H1 (cell line): Measurements from ENCODE around the gene TTC36. TPM values are rescaled to one million over a fixed set of nuclear protein-coding genes. Genes with fewer than 3 reads are reported as not detected.
"Not testable (repeated sequence)": the region's sequence is repeated elsewhere in the genome, so short reads cannot be mapped to it uniquely, and the experiment has no call there.

Experiments used
- CTCF ChIA-PET: fragments of 300-600 bp; sonication (Branson Sonifier 250); formaldehyde crosslinking; loops from one replicate; lab custom pipeline; 2021; ENCODE audit not compliant: partially characterized antibody; lab: Charles Lee
- POLR2A ChIA-PET: fragments of 300-600 bp; sonication (Branson Sonifier 250); formaldehyde crosslinking; loops from one replicate; lab custom pipeline; 2021; ENCODE audit warnings: inconsistent platforms; ENCODE audit not compliant: partially characterized antibody; lab: Charles Lee
- DNase-seq, 2 experiments: peaks; one replicate each; pipeline versions ENCODE4 v3.0.0 to v3.0.0-alpha.2; 2010 to 2022; ENCODE audit warnings: low spot score in 2 of 2, low read depth in 1 of 2, mixed read lengths in 1 of 2
- FAIRE-seq: peaks from 2 replicates; lab custom pipeline; 2011; peaks lifted over from hg19 to GRCh38; lab: Jason Lieb, UNC
- H2AFZ ChIP-seq: 2 replicates; pipeline ENCODE4 v1.8.1; 2012; ENCODE audit warnings: low read length, inconsistent platforms
- H2AK5ac ChIP-seq: 2 replicates; pipeline ENCODE4 v1.6.1; 2013; ENCODE audit warnings: low read depth, low read length
- H2BK120ac ChIP-seq: replicated peaks from 2 replicates; pipeline ENCODE3; 2013; ENCODE audit warnings: low read depth, low read length, inconsistent platforms
- H2BK12ac ChIP-seq: 2 replicates; pipeline ENCODE4 v1.6.1; 2013; ENCODE audit warnings: low read depth, low read length
- H2BK15ac ChIP-seq: 2 replicates; pipeline ENCODE4 v1.6.1; 2013; ENCODE audit warnings: low read length
- H2BK20ac ChIP-seq: 2 replicates; pipeline ENCODE4 v1.6.1; 2013; ENCODE audit warnings: low read length
- H2BK5ac ChIP-seq: 2 replicates; pipeline ENCODE4 v1.6.1; 2013; ENCODE audit warnings: low read depth, low read length
- H3K14ac ChIP-seq: 2 replicates; pipeline ENCODE4 v1.6.1; 2013; ENCODE audit warnings: inconsistent platforms; ENCODE audit not compliant: insufficient read length
- H3K18ac ChIP-seq: 2 replicates; pipeline ENCODE4 v1.6.1; 2013; ENCODE audit warnings: low read length; ENCODE audit errors: extremely low read depth
- H3K23ac ChIP-seq: 2 replicates; pipeline ENCODE4 v1.6.1; 2013; ENCODE audit warnings: inconsistent platforms; ENCODE audit not compliant: insufficient read length
- H3K23me2 ChIP-seq: 2 replicates; pipeline ENCODE4 v1.6.1; 2013; ENCODE audit warnings: low read depth, low read length
- H3K27ac ChIP-seq: 2 replicates; pipeline ENCODE4 v1.6.1; 2011; ENCODE audit warnings: low read depth, low read length, inconsistent platforms
- H3K27me3 ChIP-seq, 4 experiments: replicated peaks in 1 of 4; 1 replicate in 1 of 4; 2 replicates in 3 of 4; pipeline versions ENCODE4 v1.6.1 to v1.8.1; 2011 to 2013; ENCODE audit warnings: low read length in 3 of 4, mild to moderate bottlenecking in 3 of 4, inconsistent platforms in 2 of 4, mixed read lengths in 2 of 4, moderate library complexity in 1 of 4; ENCODE audit not compliant: control insufficient read depth in 3 of 4, insufficient read depth in 3 of 4; ENCODE audit errors: extremely low read depth in 1 of 4
- H3K36me3 ChIP-seq, 4 experiments: 2 replicates each; pipeline versions ENCODE4 v1.6.1 to v1.8.1; 2011 to 2013; ENCODE audit warnings: mild to moderate bottlenecking in 4 of 4, low read length in 3 of 4, moderate library complexity in 2 of 4, control low read depth in 1 of 4, inconsistent platforms in 1 of 4; ENCODE audit not compliant: insufficient read depth in 4 of 4, control insufficient read depth in 2 of 4
- H3K4ac ChIP-seq: replicated peaks from 2 replicates; pipeline ENCODE3; 2013; ENCODE audit warnings: low read length, low read depth, mixed read lengths, inconsistent platforms; ENCODE audit not compliant: insufficient read length
- H3K4me1 ChIP-seq, 4 experiments: replicated peaks in 1 of 4; 1 replicate in 1 of 4; 2 replicates in 3 of 4; pipeline versions ENCODE4 v1.6.1 to v1.8.1; 2011 to 2013; ENCODE audit warnings: low read length in 3 of 4, inconsistent platforms in 2 of 4, mixed read lengths in 1 of 4; ENCODE audit not compliant: insufficient read depth in 4 of 4, control insufficient read depth in 3 of 4
- H3K4me2 ChIP-seq, 2 experiments: 2 replicates each; pipeline versions ENCODE4 v1.6.1 to v1.8.1; 2011 to 2013; ENCODE audit warnings: low read depth in 2 of 2, low read length in 2 of 2, control low read depth in 1 of 2, inconsistent platforms in 1 of 2, mild to moderate bottlenecking in 1 of 2; ENCODE audit not compliant: insufficient read depth in 1 of 2
- H3K4me3 ChIP-seq, 4 experiments: fragments of 200-600, 300-600 bp in 1 of 4; sonication (generic), shearing (Covaris generic), sonication (Bioruptor Twin) in 1 of 4; 2 replicates each; pipeline versions ENCODE4 v1.5.1 to v1.8.1; 2011 to 2016; ENCODE audit warnings: low read length in 4 of 4, low read depth in 3 of 4, control low read depth in 2 of 4, inconsistent platforms in 2 of 4, mild to moderate bottlenecking in 2 of 4, mixed read lengths in 1 of 4, moderate library complexity in 1 of 4; ENCODE audit not compliant: insufficient read depth in 2 of 4; ENCODE audit errors: extremely low read depth in 1 of 4
- H3K56ac ChIP-seq: replicated peaks from 2 replicates; pipeline ENCODE3; 2013; ENCODE audit warnings: low read depth, mild to moderate bottlenecking, mixed read lengths, low read length, inconsistent platforms; ENCODE audit not compliant: insufficient read length
- H3K79me1 ChIP-seq: 2 replicates; pipeline ENCODE4 v1.6.1; 2013; ENCODE audit warnings: low read depth, low read length, control low read depth
- H3K79me2 ChIP-seq, 2 experiments: 2 replicates each; pipeline versions ENCODE4 v1.6.1 to v1.8.1; 2012 to 2013; ENCODE audit warnings: low read length in 2 of 2, mild to moderate bottlenecking in 2 of 2, inconsistent platforms in 1 of 2; ENCODE audit not compliant: insufficient read depth in 2 of 2, control insufficient read depth in 1 of 2
- H3K9ac ChIP-seq, 4 experiments: replicated peaks in 1 of 4; 1 replicate in 1 of 4; 2 replicates in 3 of 4; pipeline versions ENCODE4 v1.6.1 to v1.8.1; 2011 to 2013; ENCODE audit warnings: low read depth in 3 of 4, low read length in 3 of 4, control low read depth in 2 of 4, mild to moderate bottlenecking in 2 of 4, moderate library complexity in 2 of 4, inconsistent platforms in 1 of 4; ENCODE audit errors: extremely low read depth in 1 of 4
- H3K9me3 ChIP-seq, 2 experiments: 2 replicates each; pipeline versions ENCODE4 v1.6.1 to v1.8.1; 2012 to 2013; ENCODE audit warnings: mild to moderate bottlenecking in 2 of 2, moderate library complexity in 2 of 2, control low read depth in 1 of 2, inconsistent platforms in 1 of 2, low read depth in 1 of 2, low read length in 1 of 2, mixed read lengths in 1 of 2; ENCODE audit not compliant: insufficient read depth in 2 of 2
- H4K20me1 ChIP-seq, 2 experiments: replicated peaks in 1 of 2; 2 replicates each; pipeline versions ENCODE3 to v1.8.1; 2011 to 2013; ENCODE audit warnings: inconsistent platforms in 2 of 2, low read length in 2 of 2, mild to moderate bottlenecking in 1 of 2; ENCODE audit not compliant: insufficient read depth in 2 of 2, control insufficient read depth in 1 of 2
- H4K5ac ChIP-seq: 2 replicates; pipeline ENCODE4 v1.6.1; 2013; ENCODE audit warnings: low read length, low read depth, mixed read lengths, inconsistent platforms; ENCODE audit not compliant: insufficient read length
- H4K8ac ChIP-seq: 2 replicates; pipeline ENCODE4 v1.8.0; 2013; ENCODE audit warnings: mild to moderate bottlenecking, moderate library complexity, low read length, inconsistent platforms; ENCODE audit not compliant: insufficient read depth; ENCODE audit errors: extremely low read depth
- H4K91ac ChIP-seq: replicated peaks from 2 replicates; pipeline ENCODE3; 2013; ENCODE audit warnings: low read length, mixed read lengths, inconsistent platforms; ENCODE audit not compliant: insufficient read length
- WGBS, 2 experiments: shearing (Covaris generic) in 1 of 2; methylation state at CpG; one replicate each; pipeline versions ENCODE4 v1.1.6 to v1.1.7; 2013 to 2015; ENCODE audit warnings: low lambda C conversion rate in 2 of 2, mixed read lengths in 2 of 2, inconsistent platforms in 1 of 2, low coverage in 1 of 2, missing lambda C conversion rate in 1 of 2; ENCODE audit not compliant: insufficient replicate concordance in 2 of 2, insufficient coverage in 1 of 2, insufficient read length in 1 of 2; ENCODE audit errors: extremely low coverage in 1 of 2, missing lambda C conversion rate in 1 of 2; 5-methylcytosine and 5-hydroxymethylcytosine counted together
- polyA plus RNA-seq, 7 experiments: library from polyadenylated mRNA; depleted of rRNA in 3 of 7; stranded (reverse) in 5 of 7; unstranded in 2 of 7; fragments of >200 nt in 5 of 7; fragments of 200-250 nt in 2 of 7; gene quantifications; 1 replicate in 5 of 7; 2 replicates in 1 of 7; 4 replicates in 1 of 7; pipeline versions ENCODE4 v1.2.1 to v1.2.3, GENCODE V29; 2011 to 2013; ENCODE audit warnings: missing spikeins in 2 of 7, mixed read lengths in 2 of 7
- total RNA-seq: library from RNA; stranded (reverse); fragmentation: NEBNext Ultra II Directional; extraction: Animal tissue kit (Norgen Biotek cat#: 25700); gene quantifications from 2 replicates; pipeline ENCODE4 v1.2.1, GENCODE V29; 2021

The TTC36 gene
- total and polyA plus RNA-seq, 2 of the 8 experiments (the other 6 are each of a cell fraction or from before 2014, with no cell fraction given): not detected

DNA sequence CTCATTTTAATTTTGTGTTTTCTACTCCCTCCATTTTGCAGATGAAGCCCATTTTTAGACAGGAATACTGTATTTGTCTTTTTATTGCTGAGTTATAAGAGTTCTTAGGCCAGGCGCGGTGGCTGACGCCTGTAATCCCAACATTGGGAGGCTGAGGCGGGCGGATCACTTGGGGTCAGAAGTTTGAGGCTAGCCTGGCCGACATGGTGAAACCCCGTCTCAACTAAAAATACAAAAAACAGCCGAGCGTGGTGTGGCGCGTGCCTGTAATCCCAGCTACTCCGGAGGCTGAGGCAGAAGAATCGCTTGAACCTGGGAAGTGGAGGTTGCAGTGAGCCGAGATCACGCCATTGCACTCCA lies 44.4 kb downstream of the TTC36 start:
- not testable (repeated sequence) for DNase-seq

More for the DNA sequence above, 44.4 kb downstream of the TTC36 start:
- not testable (repeated sequence) for H2BK12ac ChIP-seq, H3K9me3 ChIP-seq, H3K23ac ChIP-seq, H4K8ac ChIP-seq, H4K20me1 ChIP-seq, H2BK120ac ChIP-seq, H3K27me3 ChIP-seq, H2BK20ac ChIP-seq, H4K91ac ChIP-seq, H3K4me1 ChIP-seq, H4K5ac ChIP-seq, H3K4ac ChIP-seq, FAIRE-seq, H3K18ac ChIP-seq, H3K27ac ChIP-seq, H2AK5ac ChIP-seq, H3K36me3 ChIP-seq, H3K79me1 ChIP-seq, H3K23me2 ChIP-seq, H2BK15ac ChIP-seq, H3K56ac ChIP-seq, H3K9ac ChIP-seq, H3K14ac ChIP-seq, H2AFZ ChIP-seq
- H3K4me3 ChIP-seq: peak overlapping the region; percentile 94 to 100 (median 95)
- H2BK5ac ChIP-seq: 0 out of 2 replicates have a peak overlapping the region, but pooled peaks have one; percentile 38
- POLR2A ChIA-PET: interaction anchor here (0.6 to 1.6 kb wide), 6 partner anchors 10 to 451 kb away, joined by 3 to 7 read pairs (median 3); partner anchors contain the start of gene TMEM25
- CTCF ChIA-PET: interaction anchor here (0.6 to 1.1 kb wide), 2 partner anchors 23 to 46 kb away, joined by 3 read pairs; no protein-coding TSS in a partner anchor
- H3K4me2 ChIP-seq: peak overlapping the region; percentile 60 to 91
- WGBS, 2 experiments: 24% methylated on average over 15 of the region's 15 CpGs; no CpG with 5 or more reads in 1 of the 2 experiments
- H3K79me2 ChIP-seq: peaks cover 13 to 43% of the 10 kb centered on the region in 2 experiments
